Skeletal muscle tissue (tissue), 4 donors: ENCODE results near the gene FMN1. TPM values are rescaled to one million over a fixed set of nuclear protein-coding genes. Genes with fewer than 3 reads are reported as not detected.

Source experiments
- H3K27ac ChIP-seq: one replicate; pipeline ENCODE4 v1.7.0; 2013; ENCODE audit warnings: mild to moderate bottlenecking, low read depth, low read length, inconsistent platforms
- H3K27me3 ChIP-seq, 3 donors: one replicate each; pipeline ENCODE4 v1.7.0; 2013; ENCODE audit warnings: low read length in 3 of 3; ENCODE audit not compliant: control insufficient read depth in 3 of 3, insufficient read depth in 3 of 3
- H3K36me3 ChIP-seq, 3 donors: one replicate each; pipeline ENCODE4 v1.7.0; 2013; ENCODE audit warnings: low read length in 3 of 3; ENCODE audit not compliant: control insufficient read depth in 3 of 3, insufficient read depth in 3 of 3
- H3K4me1 ChIP-seq, 3 donors: one replicate each; pipeline ENCODE4 v1.7.0; 2013; ENCODE audit warnings: low read length in 3 of 3, mild to moderate bottlenecking in 3 of 3; ENCODE audit not compliant: control insufficient read depth in 3 of 3, insufficient read depth in 3 of 3
- H3K4me3 ChIP-seq, 3 donors: one replicate each; pipeline ENCODE4 v1.7.0; 2013; ENCODE audit warnings: low read length in 3 of 3
- H3K9ac ChIP-seq, 3 donors: one replicate each; pipeline ENCODE4 v1.7.0; 2013; ENCODE audit warnings: low read length in 3 of 3, mild to moderate bottlenecking in 3 of 3, moderate library complexity in 2 of 3, low read depth in 1 of 3
- H3K9me3 ChIP-seq, 3 donors: one replicate each; pipeline ENCODE4 v1.7.0; 2013; ENCODE audit warnings: low read length in 3 of 3; ENCODE audit not compliant: control insufficient read depth in 3 of 3
- total RNA-seq: library from RNA; depleted of rRNA; stranded (reverse); fragments of >200 nt; gene quantifications from one replicate; pipeline ENCODE4 v1.2.3, GENCODE V29; 2014
- donor health status: Osteomylitis.

Gene FMN1
- total RNA-seq, 1 donor from 2014 or later = 3.7 TPM

DNA sequence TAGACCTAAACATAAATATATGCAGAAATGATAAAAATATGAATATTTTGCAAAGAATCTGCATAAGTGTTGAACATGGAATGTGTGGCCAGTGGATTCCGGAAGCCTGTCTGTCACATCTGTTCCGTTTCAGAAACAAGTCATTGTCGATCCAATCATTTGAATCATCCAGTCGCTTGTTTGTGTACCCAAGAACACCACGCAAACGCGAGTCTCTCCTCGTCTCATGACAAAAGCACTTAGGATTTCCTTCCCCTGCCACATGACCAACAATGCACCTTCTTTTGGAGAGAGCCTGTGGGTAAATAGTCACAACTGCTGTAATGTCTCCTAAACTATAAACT is 80.2 kb downstream of the FMN1 start:
- peaks cover 0 to 8% (median 0%) of the 10 kb centered on the region in 3 donors for H3K4me1 ChIP-seq
- H3K9me3 ChIP-seq = no peaks in the 10 kb centered on the region
- no peak overlapping the region for H3K27ac ChIP-seq
- H3K4me3 ChIP-seq = no peak overlapping the region
- no peak overlapping the region for H3K9ac ChIP-seq
- no peaks in the 10 kb centered on the region for H3K27me3 ChIP-seq
- no peaks in the 10 kb centered on the region for H3K36me3 ChIP-seq

DNA sequence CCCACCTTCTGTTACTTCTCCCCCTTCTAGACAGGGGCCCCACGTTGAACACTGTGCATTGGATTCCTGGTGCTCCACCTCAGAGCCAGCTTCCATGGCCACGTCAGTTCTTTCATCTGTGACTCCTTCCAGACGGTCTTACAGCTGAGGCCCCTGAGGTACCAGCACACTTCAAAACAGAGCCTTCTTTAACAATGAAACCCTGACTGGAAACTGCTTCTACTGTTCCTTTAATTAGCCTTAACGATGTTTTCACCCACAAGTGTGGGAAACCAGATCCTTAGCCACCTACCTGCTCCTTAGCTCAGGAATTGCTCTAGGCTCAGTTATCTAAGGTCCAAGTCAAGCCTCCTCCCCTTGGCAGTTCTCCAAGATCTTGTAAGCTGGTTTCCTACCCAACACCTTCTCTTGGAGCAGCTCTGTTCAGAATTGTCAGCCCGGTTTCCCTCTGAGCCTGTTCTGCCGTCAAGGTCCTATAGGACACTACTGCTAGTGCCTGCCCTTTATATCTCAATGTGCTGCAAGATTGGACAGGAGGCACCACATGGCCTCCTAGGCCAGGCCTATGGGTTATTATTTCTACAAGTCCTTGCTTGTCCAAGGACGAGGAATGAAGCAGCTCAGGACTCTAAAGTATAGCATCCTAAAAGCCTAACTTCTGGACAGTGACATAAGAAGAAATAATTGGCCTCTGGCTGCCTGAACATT is 80.7 kb downstream of the FMN1 start:
- peaks cover 0 to 8% (median 0%) of the 10 kb centered on the region in 3 donors for H3K4me1 ChIP-seq
- H3K9ac ChIP-seq = no peak overlapping the region
- H3K36me3 ChIP-seq = no peaks in the 10 kb centered on the region
- no peak overlapping the region for H3K27ac ChIP-seq
- no peaks in the 10 kb centered on the region for H3K9me3 ChIP-seq
- no peaks in the 10 kb centered on the region for H3K27me3 ChIP-seq
- no peak overlapping the region for H3K4me3 ChIP-seq

DNA sequence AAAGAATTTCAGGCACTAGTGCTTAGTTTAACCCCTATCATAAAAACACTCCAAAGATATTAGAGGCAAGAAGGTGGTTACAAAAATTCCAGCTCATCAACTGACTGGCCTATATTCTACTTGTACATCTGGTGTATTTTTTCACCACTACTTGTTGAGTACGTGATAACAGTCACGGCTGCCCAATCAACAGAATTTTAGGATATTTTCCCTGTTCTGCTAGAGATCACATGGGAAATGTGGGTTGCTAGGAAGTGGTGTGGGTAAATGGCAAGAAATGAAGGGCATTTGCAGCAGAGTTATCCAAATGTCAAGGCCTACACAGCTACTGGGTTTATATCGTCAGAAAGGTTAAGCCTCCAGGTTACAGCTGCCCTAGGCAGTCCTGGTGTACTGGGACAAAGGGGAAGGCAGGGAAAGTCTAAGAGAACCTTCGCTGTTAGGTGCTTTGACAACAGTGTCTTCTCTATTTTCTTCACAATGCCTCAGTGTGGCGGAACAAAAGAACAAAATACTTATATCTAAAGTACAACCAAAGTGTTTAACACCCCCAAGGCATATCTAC is 81.9 kb downstream of the FMN1 start:
- Histone ChIP-seq H3K9me3 (no peaks in the 10 kb centered on the region), H3K4me3 (no peak overlapping the region), H3K27ac (no peak overlapping the region), H3K4me1 (peaks cover 0 to 8% (median 0%) of the 10 kb centered on the region in 3 donors), H3K27me3 (no peaks in the 10 kb centered on the region), H3K9ac (no peak overlapping the region), H3K36me3 (no peaks in the 10 kb centered on the region)

DNA sequence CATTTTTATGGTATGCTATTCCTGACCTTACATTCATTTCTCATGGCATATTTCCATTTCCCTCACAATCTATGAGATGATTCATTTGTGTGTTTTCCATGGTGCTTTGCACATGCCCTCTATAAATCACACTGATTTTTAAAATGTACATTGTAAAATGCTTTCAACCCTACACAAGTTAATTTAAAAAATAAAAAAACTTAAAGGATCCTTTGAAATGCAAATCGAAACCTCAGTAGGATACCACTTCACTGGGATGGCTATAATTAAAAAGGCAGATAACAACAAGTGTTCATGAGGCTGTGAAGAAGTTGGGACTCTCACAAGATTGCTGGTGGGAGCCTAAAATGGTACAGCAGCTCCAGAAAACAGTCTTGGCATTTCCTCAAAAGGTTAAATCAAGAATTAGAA is 83.5 kb downstream of the FMN1 start:
- H3K4me1 ChIP-seq = peaks cover 0 to 12% (median 0%) of the 10 kb centered on the region in 3 donors

DNA sequence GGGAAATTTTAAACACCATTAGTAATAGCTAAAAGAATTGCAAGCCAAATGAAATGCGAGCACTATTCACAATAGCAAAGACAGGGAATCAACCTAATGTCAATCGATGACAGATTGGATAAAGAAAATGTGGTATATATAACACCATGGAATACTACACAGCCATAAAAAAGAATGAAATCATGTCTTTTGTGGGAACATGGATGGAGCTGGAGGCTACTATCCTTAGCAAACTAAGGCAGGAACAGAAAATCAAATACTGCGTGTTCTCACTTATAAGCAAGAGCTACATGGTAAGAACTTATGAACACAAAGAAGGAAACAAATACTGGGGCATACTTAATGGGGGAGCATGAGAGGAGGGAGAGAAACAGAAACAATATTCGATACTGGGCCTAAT is 85.2 kb downstream of the FMN1 start:
- no peak overlapping the region for H3K9ac ChIP-seq
- peaks cover 0 to 4% (median 2%) of the 10 kb centered on the region in 3 donors for H3K4me1 ChIP-seq
- no peak overlapping the region for H3K4me3 ChIP-seq
- H3K27me3 ChIP-seq = no peaks in the 10 kb centered on the region
- H3K27ac ChIP-seq = no peak overlapping the region
- H3K36me3 ChIP-seq = no peaks in the 10 kb centered on the region
- H3K9me3 ChIP-seq = no peaks in the 10 kb centered on the region

More for the DNA sequence above, 83.5 kb downstream of the FMN1 start:
- Histone ChIP-seq H3K27ac (no peak overlapping the region), H3K36me3 (no peaks in the 10 kb centered on the region), H3K9ac (no peak overlapping the region), H3K9me3 (no peaks in the 10 kb centered on the region), H3K4me3 (no peak overlapping the region), H3K27me3 (no peaks in the 10 kb centered on the region)

DNA sequence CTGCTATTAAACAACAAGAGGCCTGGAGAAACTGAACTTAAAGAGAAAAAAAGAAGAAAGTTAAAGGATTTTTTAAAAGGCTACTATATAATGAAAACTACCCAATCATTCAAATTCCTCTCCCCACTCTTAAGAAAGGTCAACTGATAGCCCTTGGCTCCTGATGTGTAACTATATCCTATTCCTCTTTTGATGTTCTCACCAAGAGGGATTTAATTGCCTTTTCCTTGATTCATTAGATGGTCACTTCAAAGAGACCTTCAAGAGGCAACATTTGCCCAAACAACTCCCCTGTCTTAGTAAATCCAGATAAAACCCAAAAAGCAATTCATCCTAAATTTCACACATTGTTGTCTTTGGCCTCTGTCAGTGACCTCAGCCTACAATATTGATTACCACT is 86.0 kb downstream of the FMN1 start:
- no peaks in the 10 kb centered on the region for H3K27me3 ChIP-seq
- peaks cover 0 to 4% (median 4%) of the 10 kb centered on the region in 3 donors for H3K4me1 ChIP-seq
- H3K9me3 ChIP-seq = no peaks in the 10 kb centered on the region
- no peak overlapping the region for H3K4me3 ChIP-seq
- no peak overlapping the region for H3K9ac ChIP-seq
- no peaks in the 10 kb centered on the region for H3K36me3 ChIP-seq
- no peak overlapping the region for H3K27ac ChIP-seq

DNA sequence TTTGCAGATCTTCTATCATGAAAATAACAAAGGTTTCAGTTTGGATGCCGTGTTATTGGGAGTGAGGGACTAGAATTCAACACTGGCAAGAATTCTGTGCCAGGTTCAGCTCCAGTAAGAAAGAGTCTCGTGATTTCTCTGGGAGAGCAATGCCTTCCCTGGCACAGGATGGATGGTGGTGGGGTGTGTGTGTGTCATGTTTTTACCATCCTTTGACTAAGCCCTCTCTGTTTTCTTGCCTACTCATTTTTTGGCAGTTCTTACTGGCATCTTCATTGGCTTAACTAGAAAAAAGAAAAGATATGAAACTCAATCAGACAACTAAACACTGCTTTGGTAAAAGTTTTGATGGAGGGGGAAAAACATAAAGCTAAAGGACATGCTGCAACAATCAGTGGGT is 86.6 kb downstream of the FMN1 start:
- H3K27me3 ChIP-seq = no peaks in the 10 kb centered on the region
- no peak overlapping the region for H3K27ac ChIP-seq
- H3K9me3 ChIP-seq = no peaks in the 10 kb centered on the region
- peaks cover 0 to 4% (median 4%) of the 10 kb centered on the region in 3 donors for H3K4me1 ChIP-seq
- H3K9ac ChIP-seq = no peak overlapping the region
- H3K4me3 ChIP-seq = no peak overlapping the region
- H3K36me3 ChIP-seq = no peaks in the 10 kb centered on the region

DNA sequence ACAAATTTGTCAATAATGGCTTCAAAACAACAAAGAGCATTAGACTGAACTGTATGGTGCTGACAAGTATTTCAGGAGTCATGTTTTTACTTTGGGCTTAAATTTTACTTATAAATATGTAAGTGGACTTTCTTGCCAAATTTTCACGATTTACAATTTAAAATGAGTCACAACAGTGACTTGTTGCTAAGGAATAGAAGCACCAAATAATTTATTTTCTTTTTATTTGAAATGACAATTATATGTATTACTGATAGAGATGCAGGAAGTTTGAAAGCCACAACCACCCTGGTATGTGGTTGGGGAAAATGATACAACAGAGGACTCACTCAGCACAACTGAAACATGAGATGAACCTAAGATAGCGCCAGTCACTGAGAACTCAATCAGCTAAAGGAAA is 90.3 kb downstream of the FMN1 start:
- H3K9ac ChIP-seq = no peak overlapping the region
- no peaks in the 10 kb centered on the region for H3K27me3 ChIP-seq
- H3K27ac ChIP-seq = no peak overlapping the region
- no peaks in the 10 kb centered on the region for H3K9me3 ChIP-seq
- H3K4me3 ChIP-seq = no peak overlapping the region
- H3K4me1 ChIP-seq = peaks cover 0 to 4% (median 4%) of the 10 kb centered on the region in 3 donors
- no peaks in the 10 kb centered on the region for H3K36me3 ChIP-seq

DNA sequence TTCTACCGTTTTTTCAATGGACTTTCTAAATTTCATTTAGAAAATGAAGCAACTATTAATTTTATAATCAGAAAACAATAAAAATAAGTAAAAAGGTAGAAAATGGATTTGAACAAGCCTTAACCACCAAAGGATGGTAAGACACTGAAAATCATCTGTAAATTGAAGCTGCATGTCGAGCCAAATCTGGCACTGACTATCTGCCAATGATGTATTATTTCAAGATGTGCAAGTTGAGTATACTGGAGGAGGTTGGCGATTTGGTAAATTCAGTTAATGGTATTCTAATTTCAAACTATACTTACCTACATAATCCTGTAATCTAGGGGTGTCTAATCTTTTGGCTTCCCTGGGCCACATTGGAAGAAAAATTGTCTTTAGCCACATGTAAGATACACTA is 93.5 kb downstream of the FMN1 start:
- no peaks in the 10 kb centered on the region for H3K9me3 ChIP-seq
- peaks cover 0 to 6% (median 4%) of the 10 kb centered on the region in 3 donors for H3K4me1 ChIP-seq
- H3K27me3 ChIP-seq = no peaks in the 10 kb centered on the region
- H3K27ac ChIP-seq = no peak overlapping the region
- no peak overlapping the region for H3K4me3 ChIP-seq
- H3K9ac ChIP-seq = no peak overlapping the region
- no peaks in the 10 kb centered on the region for H3K36me3 ChIP-seq

DNA sequence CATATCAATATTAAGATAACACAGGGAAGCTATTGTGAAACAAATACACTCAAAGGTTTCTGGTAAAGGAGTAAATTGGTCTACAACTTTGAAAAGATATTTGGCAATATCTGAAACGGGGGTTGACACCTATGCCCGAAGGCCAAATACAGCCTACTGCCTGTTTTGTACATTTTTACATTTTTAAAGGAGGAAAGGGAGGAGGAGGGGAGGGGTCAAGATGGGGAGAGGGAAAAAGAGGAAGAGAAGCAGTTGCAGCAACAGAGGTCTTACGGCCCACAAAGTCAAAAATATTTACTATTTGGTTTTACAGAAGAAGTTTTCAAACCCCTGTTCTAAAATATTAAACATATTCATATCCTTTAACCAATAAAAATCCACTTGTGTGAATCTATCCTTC is 94.2 kb downstream of the FMN1 start:
- H3K9me3 ChIP-seq = no peaks in the 10 kb centered on the region
- no peaks in the 10 kb centered on the region for H3K36me3 ChIP-seq
- H3K27me3 ChIP-seq = no peaks in the 10 kb centered on the region
- no peak overlapping the region for H3K9ac ChIP-seq
- H3K4me3 ChIP-seq = no peak overlapping the region
- peaks cover 0 to 6% (median 4%) of the 10 kb centered on the region in 3 donors for H3K4me1 ChIP-seq
- no peak overlapping the region for H3K27ac ChIP-seq
